Brain microvascular endothelial cell (primary cell): ENCODE data around the gene NEIL1.
"Not testable (repeated sequence)": the region's sequence is repeated elsewhere in the genome, so short reads cannot be mapped to it uniquely, and the experiment has no call there.

ENCODE experiments used
- DNase-seq: peaks from one replicate; pipeline ENCODE4 v3.0.0-alpha.2; 2020
- H3K27ac ChIP-seq: fragments of 250-450 bp; sonication (Bioruptor Pico); 2 replicates; pipeline ENCODE4 v1.5.1; 2020; ENCODE audit warnings: mild to moderate bottlenecking, moderate library complexity
- H3K27me3 ChIP-seq: fragments of 250-450 bp; sonication (Bioruptor Pico); replicated peaks from 2 replicates; pipeline ENCODE4 v1.5.1; 2020; ENCODE audit warnings: mild to moderate bottlenecking
- H3K36me3 ChIP-seq: fragments of 250-450 bp; sonication (Bioruptor Pico); replicated peaks from 2 replicates; pipeline ENCODE4 v1.5.1; 2020; ENCODE audit warnings: mild to moderate bottlenecking
- H3K4me3 ChIP-seq: 2 replicates; pipeline ENCODE4 v1.5.1; 2011; ENCODE audit warnings: low read depth, mild to moderate bottlenecking, control low read depth, low read length, moderate library complexity
- in situ Hi-C: cut with HindIII; loops from 2 replicates; pipeline ENCODE4 v1.10.0; 2017; ENCODE audit warnings: low sequenced_read_pairs, low pct_ligation_motif_present
- TF ChIP-seq, protein P1 (sequence below): IDR thresholded peaks from 2 replicates; pipeline ENCODE4 v1.5.1; 2011; ENCODE audit warnings: low read depth, mild to moderate bottlenecking, moderate library complexity, low read length, control low read depth, inconsistent platforms; ENCODE audit errors: missing control alignments

The NEIL1 gene

DNA sequence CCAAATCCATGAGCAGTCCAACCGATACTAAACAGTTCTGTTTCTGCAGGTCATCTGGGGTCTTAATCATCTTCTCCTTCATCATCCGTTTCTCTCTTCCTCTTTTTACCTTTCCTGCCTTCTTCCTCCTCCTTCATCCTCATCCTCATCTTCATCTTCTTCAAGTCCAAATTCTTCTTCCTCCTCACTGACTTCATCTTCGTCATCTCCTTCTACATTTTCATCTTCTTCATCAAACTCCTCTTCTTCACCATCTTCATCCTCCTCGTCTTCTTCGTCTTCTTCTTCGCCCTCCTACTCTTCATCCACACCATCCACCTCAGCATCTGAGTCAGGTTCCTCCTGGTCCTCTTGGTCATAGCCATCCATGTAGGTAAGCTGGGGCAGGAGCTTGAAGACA is 25.1 kb upstream of the NEIL1 start:
- in situ Hi-C loops: no loop called here
- Histone ChIP-seq H3K4me3 (no peak overlapping the region), H3K27me3 (peaks cover 1% of the 10 kb centered on the region), H3K27ac (no peak overlapping the region), H3K36me3 (no peaks in the 10 kb centered on the region)
- TF ChIP-seq, protein P1, sequence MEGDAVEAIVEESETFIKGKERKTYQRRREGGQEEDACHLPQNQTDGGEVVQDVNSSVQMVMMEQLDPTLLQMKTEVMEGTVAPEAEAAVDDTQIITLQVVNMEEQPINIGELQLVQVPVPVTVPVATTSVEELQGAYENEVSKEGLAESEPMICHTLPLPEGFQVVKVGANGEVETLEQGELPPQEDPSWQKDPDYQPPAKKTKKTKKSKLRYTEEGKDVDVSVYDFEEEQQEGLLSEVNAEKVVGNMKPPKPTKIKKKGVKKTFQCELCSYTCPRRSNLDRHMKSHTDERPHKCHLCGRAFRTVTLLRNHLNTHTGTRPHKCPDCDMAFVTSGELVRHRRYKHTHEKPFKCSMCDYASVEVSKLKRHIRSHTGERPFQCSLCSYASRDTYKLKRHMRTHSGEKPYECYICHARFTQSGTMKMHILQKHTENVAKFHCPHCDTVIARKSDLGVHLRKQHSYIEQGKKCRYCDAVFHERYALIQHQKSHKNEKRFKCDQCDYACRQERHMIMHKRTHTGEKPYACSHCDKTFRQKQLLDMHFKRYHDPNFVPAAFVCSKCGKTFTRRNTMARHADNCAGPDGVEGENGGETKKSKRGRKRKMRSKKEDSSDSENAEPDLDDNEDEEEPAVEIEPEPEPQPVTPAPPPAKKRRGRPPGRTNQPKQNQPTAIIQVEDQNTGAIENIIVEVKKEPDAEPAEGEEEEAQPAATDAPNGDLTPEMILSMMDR: no peak
- DNase-seq: no peak

DNA sequence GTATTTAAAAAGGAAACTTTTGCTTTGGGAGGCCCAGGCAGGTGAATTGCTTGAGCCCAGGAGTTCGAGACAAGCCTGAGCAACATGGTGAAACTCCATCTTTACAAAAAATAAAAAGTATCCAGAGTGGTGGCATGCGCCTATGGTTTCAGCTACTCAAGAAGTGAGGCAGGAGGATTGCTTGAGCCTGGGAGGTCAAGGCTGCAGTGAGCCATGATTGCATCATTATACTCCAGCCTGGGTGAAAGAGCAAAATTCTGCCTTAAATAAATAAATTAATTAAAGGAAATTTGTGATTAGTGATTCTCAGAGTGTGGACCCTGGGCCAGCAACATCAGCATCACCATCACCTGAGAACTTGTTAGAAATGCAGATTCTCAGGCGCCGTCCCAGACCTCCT is 20.9 kb upstream of the NEIL1 start:
- H3K27me3 ChIP-seq: peaks cover 1% of the 10 kb centered on the region
- in situ Hi-C loops: no loop called here
- no peak overlapping the region for H3K27ac ChIP-seq
- TF ChIP-seq, protein P1: no peak
- H3K4me3 ChIP-seq: no peak overlapping the region
- H3K36me3 ChIP-seq: no peaks in the 10 kb centered on the region
- no peak for DNase-seq

DNA sequence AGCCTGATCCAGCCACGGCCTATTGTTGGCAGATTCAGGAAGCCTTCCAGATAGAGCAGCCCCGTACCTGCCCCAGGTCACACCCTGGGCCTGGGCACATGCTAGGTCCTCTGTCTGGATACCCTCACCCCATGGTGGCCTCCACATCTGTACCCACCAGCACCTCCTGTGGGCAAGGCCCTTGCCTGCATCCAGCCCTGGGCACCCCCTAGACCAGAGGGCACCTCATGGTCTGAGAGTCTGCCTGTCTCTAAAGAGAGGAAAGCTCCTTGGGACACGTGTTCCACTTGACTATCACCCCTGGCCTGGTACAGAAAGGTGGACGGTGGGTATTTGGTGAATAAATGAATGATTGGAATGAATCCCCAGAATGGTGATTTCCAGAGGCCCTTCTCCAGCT is 19.8 kb upstream of the NEIL1 start:
- Histone ChIP-seq H3K27me3 (no peaks in the 10 kb centered on the region), H3K36me3 (no peaks in the 10 kb centered on the region), H3K4me3 (no peak overlapping the region), H3K27ac (no peak overlapping the region)
- TF ChIP-seq, protein P1: no peak
- in situ Hi-C loops: no loop called here
- DNase-seq: no peak

DNA sequence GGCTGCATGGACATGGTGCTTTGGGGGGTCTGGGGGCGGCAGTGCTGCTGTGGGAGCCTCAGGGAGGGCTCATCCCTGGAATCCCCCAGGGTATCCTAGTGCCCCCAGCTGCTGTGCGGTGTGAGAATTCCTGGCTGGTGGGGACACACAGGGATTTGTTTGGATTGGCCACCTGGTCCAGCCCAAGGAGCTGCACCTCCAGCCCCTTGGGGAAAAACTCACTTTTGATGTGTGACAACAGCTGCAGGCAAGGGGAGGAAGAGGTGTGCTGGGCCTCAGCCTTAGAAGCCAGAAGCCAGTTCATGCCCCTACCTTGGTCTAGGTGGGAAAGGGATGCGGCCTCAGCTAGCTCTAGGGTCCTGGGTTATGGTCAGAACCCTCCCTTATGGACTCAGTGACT is 19.3 kb upstream of the NEIL1 start:
- no peaks in the 10 kb centered on the region for H3K36me3 ChIP-seq
- TF ChIP-seq, protein P1: no peak
- in situ Hi-C loops: no loop called here
- DNase-seq: no peak
- H3K27ac ChIP-seq: no peak overlapping the region
- no peak overlapping the region for H3K4me3 ChIP-seq
- H3K27me3 ChIP-seq: no peaks in the 10 kb centered on the region

DNA sequence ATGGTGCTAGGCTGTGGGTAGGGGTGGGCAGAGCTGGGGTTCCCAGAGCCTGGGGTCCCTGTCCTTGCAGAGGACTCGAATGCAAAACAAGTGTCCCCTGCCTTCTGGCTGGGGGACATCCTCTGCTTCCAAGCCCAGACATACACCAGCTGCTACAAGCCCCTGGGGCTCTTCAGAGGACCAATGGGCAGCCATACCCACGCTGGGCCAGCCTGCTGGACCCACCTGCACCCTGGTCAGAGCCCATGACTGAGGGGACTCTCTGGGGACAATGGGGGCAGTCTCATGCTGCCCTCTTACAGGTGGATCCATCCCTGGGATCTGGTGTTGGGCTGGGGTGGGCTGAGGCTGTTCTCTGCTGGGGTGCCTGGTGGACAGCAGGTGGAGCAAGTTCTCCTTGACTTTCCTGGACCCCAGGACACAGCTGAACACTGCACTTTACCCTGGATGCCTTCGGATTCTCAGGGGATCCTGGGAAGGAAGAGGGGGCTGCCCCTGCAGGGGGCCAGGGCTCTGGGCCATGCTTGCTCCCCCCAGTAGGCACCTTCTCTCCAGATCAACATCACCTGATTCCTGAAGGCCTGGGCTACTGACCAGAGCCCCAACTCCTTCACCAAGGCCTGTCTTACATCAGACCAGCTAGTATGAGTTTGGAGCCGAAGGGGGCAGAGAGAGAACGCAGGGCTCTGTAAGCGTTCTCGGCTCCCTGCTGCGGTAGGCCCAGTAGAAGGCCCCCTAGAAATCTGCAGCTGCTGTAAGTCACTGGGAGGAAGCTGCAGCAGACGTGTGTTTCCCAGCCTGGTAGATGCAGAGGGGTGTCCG is 18.1 kb upstream of the NEIL1 start:
- H3K4me3 ChIP-seq: no peak overlapping the region
- H3K27ac ChIP-seq: no peak overlapping the region
- no peaks in the 10 kb centered on the region for H3K27me3 ChIP-seq
- no peaks in the 10 kb centered on the region for H3K36me3 ChIP-seq
- TF ChIP-seq, protein P1: no peak
- DNase-seq: no peak
- in situ Hi-C loops: no loop called here

DNA sequence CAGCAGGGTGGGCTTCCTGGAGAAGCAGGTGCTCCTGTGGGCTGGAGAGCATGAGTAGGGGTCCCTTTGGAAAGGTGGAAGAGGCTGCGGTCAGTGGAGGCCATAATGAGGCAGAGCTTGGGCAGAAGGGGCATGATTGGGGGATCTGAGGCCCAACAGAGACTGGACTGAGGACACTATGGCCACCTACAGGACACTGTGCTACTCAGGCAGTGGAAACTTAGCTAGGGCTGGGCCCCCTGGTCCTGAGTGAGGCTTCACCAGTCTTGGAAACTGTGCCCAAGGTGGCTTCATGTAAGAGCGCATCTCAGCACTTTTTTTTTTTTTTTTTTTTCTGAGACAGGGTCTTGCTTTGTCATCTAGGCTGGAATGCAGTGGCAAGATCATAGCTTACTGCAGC is 17.3 kb upstream of the NEIL1 start:
- DNase-seq: no peak
- in situ Hi-C loops: no loop called here

DNA sequence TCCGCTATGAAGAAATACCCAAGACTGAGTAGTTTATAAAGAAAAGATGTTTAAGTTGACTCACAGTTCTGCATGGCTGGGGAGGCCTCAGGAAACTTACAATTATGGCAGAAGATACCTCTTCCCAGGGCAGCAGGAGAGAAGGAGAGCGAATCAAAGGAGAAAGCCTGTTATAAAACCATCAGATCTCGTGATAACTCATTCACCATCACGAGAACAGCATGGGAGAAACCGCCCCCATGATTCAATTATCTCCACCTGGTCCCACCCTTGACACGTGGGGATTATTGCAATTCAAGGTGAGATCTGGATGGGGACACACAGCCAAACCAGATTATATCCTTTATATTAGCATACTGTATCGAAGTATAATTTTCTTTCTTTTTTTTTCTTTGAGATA is 14.7 kb upstream of the NEIL1 start:
- H3K27me3 ChIP-seq, H3K4me3 ChIP-seq, in situ Hi-C loops, H3K27ac ChIP-seq, H3K36me3 ChIP-seq, DNase-seq: not testable (repeated sequence)

More for the DNA sequence above, 17.3 kb upstream of the NEIL1 start:
- TF ChIP-seq, protein P1: no peak
- H3K4me3 ChIP-seq: no peak overlapping the region
- no peak overlapping the region for H3K27ac ChIP-seq
- H3K27me3 ChIP-seq: no peaks in the 10 kb centered on the region
- H3K36me3 ChIP-seq: no peaks in the 10 kb centered on the region

GRCh38 chr15:75333654-75334419 is 13.0 kb upstream of the NEIL1 start:
- in situ Hi-C loops, DNase-seq, H3K36me3 ChIP-seq, H3K27me3 ChIP-seq, H3K27ac ChIP-seq, H3K4me3 ChIP-seq: not testable (repeated sequence)
